H9 (cell line): ENCODE data around the gene TNNT1. TPM values are rescaled to one million over a fixed set of nuclear protein-coding genes. Genes with fewer than 3 reads are reported as not detected.

Source experiments
- DNase-seq: peaks from one replicate; pipeline ENCODE4 v3.0.0-alpha.2; 2017
- H2AFZ ChIP-seq: one replicate; pipeline ENCODE4 v1.6.1; 2013; ENCODE audit warnings: mild to moderate bottlenecking, low read length, control low read depth, moderate library complexity
- H2AK5ac ChIP-seq: 2 replicates; pipeline ENCODE4 v1.6.1; 2013; ENCODE audit warnings: low read length, control low read depth, mixed read lengths; ENCODE audit not compliant: insufficient read length
- H2BK120ac ChIP-seq: one replicate; pipeline ENCODE4 v1.6.1; 2013; ENCODE audit warnings: low read depth, mild to moderate bottlenecking, low read length, control low read depth, inconsistent platforms; ENCODE audit not compliant: poor library complexity, severe bottlenecking
- H2BK12ac ChIP-seq: 2 replicates; pipeline ENCODE4 v1.6.1; 2013; ENCODE audit warnings: low read length, control low read depth, mixed read lengths, low read depth; ENCODE audit not compliant: insufficient read length
- H2BK15ac ChIP-seq: 2 replicates; pipeline ENCODE4 v1.6.1; 2013; ENCODE audit warnings: low read depth, low read length, control low read depth
- H2BK20ac ChIP-seq: one replicate; pipeline ENCODE4 v1.6.1; 2013; ENCODE audit warnings: low read depth, mild to moderate bottlenecking, low read length, control low read depth, inconsistent platforms; ENCODE audit not compliant: poor library complexity, severe bottlenecking
- H2BK5ac ChIP-seq: 2 replicates; pipeline ENCODE4 v1.6.1; 2013; ENCODE audit warnings: low read length, control low read depth, mixed read lengths; ENCODE audit not compliant: insufficient read length
- H3K14ac ChIP-seq: 2 replicates; pipeline ENCODE4 v1.6.1; 2013; ENCODE audit warnings: low read length, control low read depth; ENCODE audit not compliant: insufficient read depth
- H3K18ac ChIP-seq: 2 replicates; pipeline ENCODE4 v1.6.1; 2013; ENCODE audit warnings: low read depth, mild to moderate bottlenecking, mixed read lengths, low read length, control low read depth; ENCODE audit not compliant: insufficient read length
- H3K23ac ChIP-seq: 2 replicates; pipeline ENCODE4 v1.6.1; 2013; ENCODE audit warnings: low read length, control low read depth, mixed read lengths, low read depth; ENCODE audit not compliant: insufficient read length
- H3K23me2 ChIP-seq: 2 replicates; pipeline ENCODE4 v1.6.1; 2013; ENCODE audit warnings: low read depth, mild to moderate bottlenecking, mixed read lengths, low read length, control low read depth; ENCODE audit not compliant: insufficient read length, poor library complexity, severe bottlenecking
- H3K27ac ChIP-seq: 2 replicates; pipeline ENCODE4 v1.5.1; 2013; ENCODE audit warnings: low read length, control low read depth, mixed read lengths, low read depth; ENCODE audit not compliant: insufficient read length
- H3K27me3 ChIP-seq: 2 replicates; pipeline ENCODE4 v1.6.1; 2013; ENCODE audit warnings: low read length, control low read depth, inconsistent platforms; ENCODE audit not compliant: insufficient read depth
- H3K4ac ChIP-seq: 2 replicates; pipeline ENCODE4 v1.6.1; 2013; ENCODE audit warnings: low read depth, mild to moderate bottlenecking, control low read depth, inconsistent platforms, low read length, moderate library complexity
- H3K4me1 ChIP-seq: 2 replicates; pipeline ENCODE4 v1.6.1; 2013; ENCODE audit warnings: low read length, control low read depth, inconsistent platforms; ENCODE audit not compliant: insufficient read depth
- H3K4me2 ChIP-seq: 2 replicates; pipeline ENCODE4 v1.6.1; 2013; ENCODE audit warnings: low read length, control low read depth, mixed read lengths; ENCODE audit not compliant: insufficient read length, insufficient read depth
- H3K56ac ChIP-seq: 2 replicates; pipeline ENCODE4 v1.6.1; 2013; ENCODE audit warnings: low read depth, mild to moderate bottlenecking, mixed read lengths, low read length, control low read depth; ENCODE audit not compliant: insufficient read length
- H3K79me1 ChIP-seq: 2 replicates; pipeline ENCODE4 v1.6.1; 2013; ENCODE audit warnings: low read depth, mild to moderate bottlenecking, moderate library complexity, low read length, control low read depth, inconsistent platforms; ENCODE audit not compliant: insufficient read depth, poor library complexity, severe bottlenecking
- H3K79me2 ChIP-seq: 2 replicates; pipeline ENCODE4 v1.6.1; 2013; ENCODE audit warnings: low read length, control low read depth, inconsistent platforms; ENCODE audit not compliant: insufficient read depth
- H3K9ac ChIP-seq: 2 replicates; pipeline ENCODE4 v1.6.1; 2013; ENCODE audit warnings: low read length, control low read depth, mixed read lengths; ENCODE audit not compliant: insufficient read length; ENCODE audit errors: extremely low read depth
- H3K9me3 ChIP-seq: one replicate; pipeline ENCODE4 v1.6.1; 2013; ENCODE audit warnings: low read depth, low read length, inconsistent platforms; ENCODE audit not compliant: control insufficient read depth
- H3T11ph ChIP-seq: one replicate; pipeline ENCODE4 v1.6.1; 2013; ENCODE audit warnings: mild to moderate bottlenecking, low read length, control low read depth, inconsistent platforms
- H4K20me1 ChIP-seq: one replicate; pipeline ENCODE4 v1.6.1; 2013; ENCODE audit not compliant: control insufficient read depth, insufficient read length, insufficient read depth
- H4K5ac ChIP-seq: 2 replicates; pipeline ENCODE4 v1.6.1; 2013; ENCODE audit warnings: low read depth, mild to moderate bottlenecking, mixed read lengths, low read length, control low read depth; ENCODE audit not compliant: insufficient read length
- H4K8ac ChIP-seq: replicated peaks from 2 replicates; pipeline ENCODE4 v1.6.1; 2013; ENCODE audit warnings: low read length, control low read depth, mixed read lengths, low read depth; ENCODE audit not compliant: insufficient read length
- H4K91ac ChIP-seq: 2 replicates; pipeline ENCODE4 v1.6.1; 2013; ENCODE audit warnings: low read depth, mild to moderate bottlenecking, moderate library complexity, mixed read lengths, low read length, control low read depth; ENCODE audit not compliant: insufficient read length
- H3K27ac Mint-ChIP-seq, 3 experiments: 2 replicates in 2 of 3; 3 replicates in 1 of 3; pipeline ENCODE4 v1.8.0; 2020 to 2021; ENCODE audit warnings: mixed read lengths in 3 of 3, mild to moderate bottlenecking in 1 of 3, moderate library complexity in 1 of 3
- H3K27me3 Mint-ChIP-seq: 2 replicates; pipeline ENCODE4 v1.8.0; 2021; ENCODE audit warnings: low read depth, mild to moderate bottlenecking, moderate library complexity, mixed read lengths
- H3K36me3 Mint-ChIP-seq, 3 experiments: 2 replicates in 2 of 3; 3 replicates in 1 of 3; pipeline ENCODE4 v1.8.0; 2020 to 2021; ENCODE audit warnings: low read depth in 3 of 3, mixed read lengths in 3 of 3; ENCODE audit not compliant: insufficient read depth in 1 of 3
- H3K4me1 Mint-ChIP-seq, 2 experiments: 2 replicates each; pipeline ENCODE4 v1.8.0; 2020; ENCODE audit warnings: mixed read lengths in 2 of 2
- H3K4me3 Mint-ChIP-seq, 2 experiments: 2 replicates in 1 of 2; 3 replicates in 1 of 2; pipeline ENCODE4 v1.8.0; 2020 to 2021; ENCODE audit warnings: mild to moderate bottlenecking in 2 of 2, mixed read lengths in 2 of 2, moderate library complexity in 1 of 2
- H3K9me3 Mint-ChIP-seq, 2 experiments: 2 replicates in 1 of 2; 3 replicates in 1 of 2; pipeline ENCODE4 v1.8.0; 2020; ENCODE audit warnings: mild to moderate bottlenecking in 2 of 2, mixed read lengths in 2 of 2, moderate library complexity in 1 of 2
- CTCF ChIP-seq: fragments of 200-600 bp; sonication (generic); conservative IDR thresholded peaks from 3 replicates; pipeline ENCODE4 v1.8.0; 2021; ENCODE audit warnings: antibody characterized with exemption, mild to moderate bottlenecking
- WGBS: extraction: QIAGEN DNeasy Blood & Tissue Kit; methylation state at CpG from one replicate; pipeline ENCODE4 v1.1.7; 2013; ENCODE audit warnings: missing lambda C conversion rate, low lambda C conversion rate, mixed read lengths; ENCODE audit not compliant: insufficient read length; ENCODE audit errors: extremely low coverage; 5-methylcytosine and 5-hydroxymethylcytosine counted together
- total RNA-seq: library from RNA; stranded (reverse); gene quantifications from 2 replicates; pipeline ENCODE4 v1.2.1, GENCODE V29; 2021

Gene TNNT1
- total RNA-seq, 1 experiment from 2014 or later = 127 TPM

- Histone ChIP-seq H2BK15ac (no peak overlapping the region), H3K23ac (no peak overlapping the region), H4K5ac (no peak overlapping the region), H3K9me3 (no peaks in the 10 kb centered on the region), H4K8ac (no peak overlapping the region), H3K27me3 (no peaks in the 10 kb centered on the region), H2BK20ac (no peak overlapping the region), H3K56ac (no peak overlapping the region), H3K9ac (no peak overlapping the region), H2AK5ac (no peak overlapping the region), H3K27ac (no peak overlapping the region), H4K20me1 (peaks cover 2% of the 10 kb centered on the region), H3K4ac (no peak overlapping the region), H2BK5ac (no peak overlapping the region), H3K4me2 (peak overlapping the region; percentile 44), H2AFZ (no peak overlapping the region), H3K79me2 (no peaks in the 10 kb centered on the region), H2BK12ac (no peak overlapping the region), H4K91ac (no peak overlapping the region), H3T11ph (no peak overlapping the region), H3K4me1 (peaks cover 9% of the 10 kb centered on the region; the same call in 1 of the 2 replicates), H3K79me1 (no peaks in the 10 kb centered on the region), H3K14ac (no peak overlapping the region), H3K18ac (no peak overlapping the region), H2BK120ac (no peak overlapping the region), H3K23me2 (peaks cover 13% of the 10 kb centered on the region)
- peak overlapping the region in 1 of 2 experiments; percentile 66; a peak in 3 of 5 replicates for H3K4me3 Mint-ChIP-seq
- H3K4me1 Mint-ChIP-seq = peaks cover 26 to 45% of the 10 kb centered on the region in 2 experiments
- H3K9me3 Mint-ChIP-seq = no peaks in the 10 kb centered on the region
- peak; percentile 91 for DNase-seq
- no peak for TF ChIP-seq CTCF
- WGBS = no CpG with 5 or more reads among the region's 27 CpGs
- peaks cover 7% of the 10 kb centered on the region for H3K27me3 Mint-ChIP-seq
- H3K27ac Mint-ChIP-seq = peak overlapping the region in 1 of 3 experiments; percentile 77; a peak in 1 of 7 replicates
- H3K36me3 Mint-ChIP-seq = peaks cover 13 to 27% (median 25%) of the 10 kb centered on the region in 3 experiments; a peak in 6 of 7 replicates
These were observed 57.1 kb downstream of the TNNT1 start for GRCh38 chr19:55091955-55092354.
